SK-N-SH treated with all-trans-retinoic acid at 6 μM for 48 hours (cell line): ENCODE measurements around the gene RSPH10B2.
"Not testable (repeated sequence)": the region's sequence is repeated elsewhere in the genome, so short reads cannot be mapped to it uniquely, and the experiment has no call there.

Source experiments
- TCF4 ChIP-seq: fragments of 250-450 bp; sonication (Bioruptor Pico); IDR thresholded peaks from 2 replicates; pipeline ENCODE4 v1.8.0; 2021; ENCODE audit warnings: mild to moderate bottlenecking, moderate library complexity, borderline replicate concordance
- ZFP3 ChIP-seq: fragments of 250-450 bp; sonication (Bioruptor Pico); IDR thresholded peaks from 2 replicates; pipeline ENCODE4 v1.5.0; 2020; ENCODE audit warnings: mild to moderate bottlenecking, moderate library complexity
- ZFP30 ChIP-seq: fragments of 450-650 bp; formaldehyde crosslinking; IDR thresholded peaks from 2 replicates; pipeline ENCODE4 v1.5.0; 2022; ENCODE audit warnings: mild to moderate bottlenecking, moderate library complexity

GRCh38 chr7:6843092-6843491 lies 89.2 kb downstream of the RSPH10B2 start:
- TF ChIP-seq ZFP3, TCF4, ZFP30 (CRISPR knock-in tag): not testable (repeated sequence)
